SK-N-SH (cell line): ENCODE measurements around the gene PAFAH1B1. TPM values are rescaled to one million over a fixed set of nuclear protein-coding genes. Genes with fewer than 3 reads are reported as not detected.

ENCODE experiments used
- CTCF ChIA-PET: fragments of 300-600, 350-600 bp; formaldehyde crosslinking; extraction: SDS; loops from one replicate; lab custom pipeline; 2021; lab: Yijun Ruan, JAX
- POLR2A ChIA-PET: fragments of 350-600 bp; sonication (Branson Sonifier 250); formaldehyde crosslinking; extraction: SDS; loops from one replicate; lab custom pipeline; 2020; ENCODE audit warnings: antibody characterized with exemption, inconsistent platforms; lab: Yijun Ruan, JAX
- DNase-seq: peaks from one replicate; pipeline ENCODE4 v3.0.0; 2012
- H2AFZ ChIP-seq: fragments of 200-600 bp; sonication (generic); 2 replicates; pipeline ENCODE4 v1.8.1; 2016; ENCODE audit warnings: antibody characterized with exemption, mild to moderate bottlenecking, low read depth
- H3F3A ChIP-seq: fragments of 200-600 bp; sonication (generic); replicated peaks from 2 replicates; pipeline ENCODE3; 2016; ENCODE audit warnings: antibody characterized with exemption, mild to moderate bottlenecking; ENCODE audit not compliant: insufficient read depth
- H3K27ac ChIP-seq, 2 experiments: fragments of 200-500 bp in 1 of 2; fragments of 200-600 bp in 1 of 2; sonication (Bioruptor generic) in 1 of 2; sonication (generic), shearing (Covaris generic) in 1 of 2; 2 replicates each; pipeline versions ENCODE4 v1.5.1 to v1.6.1; 2014 to 2016; ENCODE audit warnings: low read depth in 2 of 2, inconsistent platforms in 1 of 2, low read length in 1 of 2, mild to moderate bottlenecking in 1 of 2, mixed read lengths in 1 of 2
- H3K27me3 ChIP-seq: fragments of 200-600 bp; sonication (generic), shearing (Covaris generic); 2 replicates; pipeline ENCODE4 v1.6.1; 2016; ENCODE audit warnings: mixed run types; ENCODE audit not compliant: insufficient read depth
- H3K36me3 ChIP-seq, 2 experiments: fragments of 200-500 bp in 1 of 2; fragments of 200-600 bp in 1 of 2; sonication (Bioruptor generic) in 1 of 2; sonication (generic) in 1 of 2; replicated peaks in 1 of 2; 2 replicates each; pipeline versions ENCODE3 to v1.5.1; 2014 to 2016; ENCODE audit warnings: low read length in 1 of 2, mild to moderate bottlenecking in 1 of 2; ENCODE audit not compliant: insufficient read depth in 2 of 2, control insufficient read depth in 1 of 2
- H3K4me1 ChIP-seq, 2 experiments: fragments of 200-500 bp in 1 of 2; fragments of 200-600 bp in 1 of 2; sonication (Bioruptor generic) in 1 of 2; sonication (generic), shearing (Covaris generic) in 1 of 2; 2 replicates each; pipeline versions ENCODE4 v1.5.1 to v1.6.1; 2014 to 2016; ENCODE audit warnings: low read depth in 1 of 2, low read length in 1 of 2, mixed run types in 1 of 2; ENCODE audit not compliant: insufficient read depth in 2 of 2, control insufficient read depth in 1 of 2
- H3K4me2 ChIP-seq: fragments of 200-600 bp; sonication (generic), shearing (Covaris generic); 2 replicates; pipeline ENCODE4 v1.6.1; 2017; ENCODE audit warnings: mixed run types
- H3K4me3 ChIP-seq, 2 experiments: fragments of 200-500 bp in 1 of 2; fragments of 200-600 bp in 1 of 2; sonication (Bioruptor generic) in 1 of 2; sonication (generic), shearing (Covaris generic) in 1 of 2; 2 replicates each; pipeline versions ENCODE4 v1.5.1 to v1.8.1; 2014 to 2016; ENCODE audit warnings: low read depth in 2 of 2, inconsistent platforms in 1 of 2, low read length in 1 of 2, mild to moderate bottlenecking in 1 of 2, mixed read lengths in 1 of 2, moderate library complexity in 1 of 2
- H3K79me2 ChIP-seq: fragments of 200-600 bp; sonication (generic); 2 replicates; pipeline ENCODE4 v1.8.1; 2017; ENCODE audit warnings: mild to moderate bottlenecking; ENCODE audit not compliant: insufficient read depth
- H3K9ac ChIP-seq: fragments of 200-600 bp; sonication (generic); 2 replicates; pipeline ENCODE4 v1.6.1; 2017; ENCODE audit warnings: mixed run types
- H3K9me2 ChIP-seq: fragments of 200-600 bp; sonication (generic); 2 replicates; pipeline ENCODE4 v1.6.1; 2017; ENCODE audit warnings: mixed run types
- H3K9me3 ChIP-seq: fragments of 200-600 bp; sonication (generic); 2 replicates; pipeline ENCODE4 v1.6.1; 2017; ENCODE audit warnings: mixed run types, mild to moderate bottlenecking, moderate library complexity
- H4K20me1 ChIP-seq: fragments of 200-600 bp; sonication (generic); 2 replicates; pipeline ENCODE4 v1.6.1; 2017; ENCODE audit warnings: mild to moderate bottlenecking, mixed run types; ENCODE audit not compliant: insufficient read depth
- EP300 ChIP-seq, 2 experiments: IDR thresholded peaks; 2 replicates each; pipeline versions ENCODE4 v1.4.0 to v1.6.1; 2012; ENCODE audit warnings: borderline replicate concordance in 1 of 2, low read depth in 1 of 2, low read length in 1 of 2
- FOSL2 ChIP-seq: IDR thresholded peaks from 2 replicates; pipeline ENCODE4 v1.4.0; 2012; ENCODE audit warnings: low read depth, mild to moderate bottlenecking, moderate library complexity, borderline replicate concordance
- MXI1 ChIP-seq: IDR thresholded peaks from 2 replicates; pipeline ENCODE4 v1.6.1; 2012; ENCODE audit warnings: mild to moderate bottlenecking, low read depth, low read length, improper control_type of control experiment
- NFIC ChIP-seq: IDR thresholded peaks from 2 replicates; pipeline ENCODE4 v1.4.0; 2012; ENCODE audit warnings: borderline replicate concordance
- POLR2AphosphoS5 ChIP-seq: IDR thresholded peaks from 2 replicates; pipeline ENCODE4 v1.6.1; 2012; ENCODE audit warnings: low read depth, low read length
- RFX5 ChIP-seq: IDR thresholded peaks from 2 replicates; pipeline ENCODE4 v1.6.1; 2012; ENCODE audit warnings: mild to moderate bottlenecking, improper control_type of control experiment, low read length
- WGBS: methylation state at CpG from one replicate; pipeline ENCODE4 v1.1.6; 2017; ENCODE audit warnings: low lambda C conversion rate; 5-methylcytosine and 5-hydroxymethylcytosine counted together
- polyA plus RNA-seq, 3 experiments: library from polyadenylated mRNA; depleted of rRNA; stranded (reverse); fragments of >200 nt; gene quantifications; 2 replicates each; pipeline ENCODE4 v1.2.3, GENCODE V29; 2012
- TF ChIP-seq, protein P1 (sequence below): fragments of 150-350 bp; IDR thresholded peaks from 2 replicates; pipeline ENCODE4 v1.6.1; 2016; ENCODE audit warnings: mild to moderate bottlenecking, low read depth, low read length
- TF ChIP-seq, protein P2 (sequence below): IDR thresholded peaks from 2 replicates; pipeline ENCODE4 v1.4.0; 2012; ENCODE audit warnings: low read depth, borderline replicate concordance
- TF ChIP-seq, protein P3 (sequence below): fragments of 200-600 bp; sonication (generic); IDR thresholded peaks from 2 replicates; pipeline ENCODE4 v1.6.1; 2017; ENCODE audit warnings: antibody characterized with exemption, mild to moderate bottlenecking, moderate library complexity
- TF ChIP-seq, protein P4 (sequence below): IDR thresholded peaks from 2 replicates; pipeline ENCODE4 v1.4.0; 2012; ENCODE audit warnings: low read depth
- TF ChIP-seq, protein P5 (sequence below): IDR thresholded peaks from 2 replicates; pipeline ENCODE4 v1.4.0; 2012; ENCODE audit warnings: low read depth, borderline replicate concordance

PAFAH1B1 gene
- polyA plus RNA-seq, 1 of the 3 experiments (the other 2 are of a cell fraction), result 37.3 TPM

DNA sequence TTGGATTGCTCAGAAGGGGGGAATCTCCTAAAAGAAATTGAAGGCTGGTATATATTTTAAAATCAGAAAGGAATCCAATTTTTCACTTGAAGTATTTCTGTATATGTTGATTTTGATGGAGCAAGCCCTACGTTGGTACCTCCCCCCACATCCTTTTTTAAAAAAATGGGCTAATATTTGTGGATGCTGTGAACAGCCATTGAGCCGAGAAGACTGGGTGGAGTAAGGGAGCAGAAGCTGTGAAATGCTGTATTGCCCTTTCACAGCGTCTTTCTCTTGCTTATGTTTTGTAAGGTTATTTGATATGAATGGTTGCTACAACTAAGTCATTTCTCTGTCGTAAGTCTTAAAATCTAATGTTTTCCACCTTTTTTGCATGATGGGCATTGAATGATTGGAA, 2.3 kb downstream of the PAFAH1B1 start:
- Histone ChIP-seq H3K9ac (peak overlapping the region; percentile 99), H4K20me1 (peaks cover 63% of the 10 kb centered on the region), H3K9me3 (no peaks in the 10 kb centered on the region), H3K79me2 (peaks cover 69% of the 10 kb centered on the region), H3K36me3 (peaks cover 0 to 4% of the 10 kb centered on the region in 2 experiments), H3K9me2 (no peaks in the 10 kb centered on the region), H3K4me1 (peaks cover 4 to 13% of the 10 kb centered on the region in 2 experiments; a peak in 3 of 4 replicates), H3K4me3 (peak overlapping the region; percentile 77 to 99), H3K27me3 (no peaks in the 10 kb centered on the region), H3K27ac (0 out of 4 replicates have a peak overlapping the region, but pooled peaks of 1 of the 2 experiments have one; percentile 98), H3F3A (peaks cover 29% of the 10 kb centered on the region), H2AFZ (no peak overlapping the region), H3K4me2 (peak overlapping the region; percentile 90)
- CTCF ChIA-PET, result interaction anchor here (0.7 kb wide), 1 partner anchor 46 kb away, joined by 3 read pairs; no protein-coding TSS in a partner anchor
- TF ChIP-seq, protein P1, sequence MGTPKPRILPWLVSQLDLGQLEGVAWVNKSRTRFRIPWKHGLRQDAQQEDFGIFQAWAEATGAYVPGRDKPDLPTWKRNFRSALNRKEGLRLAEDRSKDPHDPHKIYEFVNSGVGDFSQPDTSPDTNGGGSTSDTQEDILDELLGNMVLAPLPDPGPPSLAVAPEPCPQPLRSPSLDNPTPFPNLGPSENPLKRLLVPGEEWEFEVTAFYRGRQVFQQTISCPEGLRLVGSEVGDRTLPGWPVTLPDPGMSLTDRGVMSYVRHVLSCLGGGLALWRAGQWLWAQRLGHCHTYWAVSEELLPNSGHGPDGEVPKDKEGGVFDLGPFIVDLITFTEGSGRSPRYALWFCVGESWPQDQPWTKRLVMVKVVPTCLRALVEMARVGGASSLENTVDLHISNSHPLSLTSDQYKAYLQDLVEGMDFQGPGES, result no peak
- TF ChIP-seq POLR2AphosphoS5 (no peak), EP300 (IDR thresholded peaks at IDR 0.05; ENCODE audit: borderline replicate concordance in 1 of 2, low read depth in 1 of 2, low read length in 1 of 2) (no peak), MXI1 (no peak)
- TF ChIP-seq, protein P2, sequence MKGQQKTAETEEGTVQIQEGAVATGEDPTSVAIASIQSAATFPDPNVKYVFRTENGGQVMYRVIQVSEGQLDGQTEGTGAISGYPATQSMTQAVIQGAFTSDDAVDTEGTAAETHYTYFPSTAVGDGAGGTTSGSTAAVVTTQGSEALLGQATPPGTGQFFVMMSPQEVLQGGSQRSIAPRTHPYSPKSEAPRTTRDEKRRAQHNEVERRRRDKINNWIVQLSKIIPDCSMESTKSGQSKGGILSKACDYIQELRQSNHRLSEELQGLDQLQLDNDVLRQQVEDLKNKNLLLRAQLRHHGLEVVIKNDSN, result no peak
- TF ChIP-seq, protein P3, sequence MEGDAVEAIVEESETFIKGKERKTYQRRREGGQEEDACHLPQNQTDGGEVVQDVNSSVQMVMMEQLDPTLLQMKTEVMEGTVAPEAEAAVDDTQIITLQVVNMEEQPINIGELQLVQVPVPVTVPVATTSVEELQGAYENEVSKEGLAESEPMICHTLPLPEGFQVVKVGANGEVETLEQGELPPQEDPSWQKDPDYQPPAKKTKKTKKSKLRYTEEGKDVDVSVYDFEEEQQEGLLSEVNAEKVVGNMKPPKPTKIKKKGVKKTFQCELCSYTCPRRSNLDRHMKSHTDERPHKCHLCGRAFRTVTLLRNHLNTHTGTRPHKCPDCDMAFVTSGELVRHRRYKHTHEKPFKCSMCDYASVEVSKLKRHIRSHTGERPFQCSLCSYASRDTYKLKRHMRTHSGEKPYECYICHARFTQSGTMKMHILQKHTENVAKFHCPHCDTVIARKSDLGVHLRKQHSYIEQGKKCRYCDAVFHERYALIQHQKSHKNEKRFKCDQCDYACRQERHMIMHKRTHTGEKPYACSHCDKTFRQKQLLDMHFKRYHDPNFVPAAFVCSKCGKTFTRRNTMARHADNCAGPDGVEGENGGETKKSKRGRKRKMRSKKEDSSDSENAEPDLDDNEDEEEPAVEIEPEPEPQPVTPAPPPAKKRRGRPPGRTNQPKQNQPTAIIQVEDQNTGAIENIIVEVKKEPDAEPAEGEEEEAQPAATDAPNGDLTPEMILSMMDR, result no peak
- TF ChIP-seq, protein P4, sequence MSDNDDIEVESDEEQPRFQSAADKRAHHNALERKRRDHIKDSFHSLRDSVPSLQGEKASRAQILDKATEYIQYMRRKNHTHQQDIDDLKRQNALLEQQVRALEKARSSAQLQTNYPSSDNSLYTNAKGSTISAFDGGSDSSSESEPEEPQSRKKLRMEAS, result no peak
- POLR2A ChIA-PET, result no interaction called here
- WGBS, result 13% methylated on average over 4 of the region's 4 CpGs
- DNase-seq, result no peak

DNA sequence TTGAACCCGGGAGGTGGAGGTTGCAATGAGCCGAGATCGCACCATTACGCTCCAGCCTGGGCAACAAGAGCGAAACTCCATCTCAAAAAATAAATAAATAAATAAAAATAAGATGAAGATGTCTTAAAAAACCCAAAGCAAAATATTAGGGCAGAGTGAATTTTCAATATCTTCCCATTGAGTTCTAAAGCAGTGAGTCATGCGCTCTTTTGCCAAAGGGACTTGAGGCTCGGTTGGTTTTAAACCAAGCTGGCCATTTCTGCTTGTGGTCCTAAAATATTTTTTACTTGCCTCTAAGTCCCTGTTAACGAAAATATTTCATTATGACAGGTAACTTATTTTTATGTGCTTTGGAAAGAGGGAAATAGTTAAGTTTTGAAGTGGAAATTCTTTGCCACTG, 4.7 kb downstream of the PAFAH1B1 start:
- Histone ChIP-seq H3K4me2 (peak overlapping the region; percentile 50), H3K9ac (no peak overlapping the region), H4K20me1 (peaks cover 87% of the 10 kb centered on the region), H2AFZ (no peak overlapping the region), H3K27me3 (no peaks in the 10 kb centered on the region), H3K27ac (peak overlapping the region in 1 of 2 experiments; percentile 27; a peak in 2 of 4 replicates), H3K36me3 (peaks cover 0 to 4% of the 10 kb centered on the region in 2 experiments), H3K9me2 (no peaks in the 10 kb centered on the region), H3F3A (peaks cover 16% of the 10 kb centered on the region)
- ChIA-PET POLR2A (no interaction called here), CTCF (no interaction called here)
- WGBS, result 85% methylated on average over 8 of the region's 8 CpGs
- no peak for DNase-seq
- TF ChIP-seq RFX5 (no peak), FOSL2 (peak; percentile 47; the same call in 1 of the 2 replicates), NFIC (no peak)
- TF ChIP-seq, protein P5, sequence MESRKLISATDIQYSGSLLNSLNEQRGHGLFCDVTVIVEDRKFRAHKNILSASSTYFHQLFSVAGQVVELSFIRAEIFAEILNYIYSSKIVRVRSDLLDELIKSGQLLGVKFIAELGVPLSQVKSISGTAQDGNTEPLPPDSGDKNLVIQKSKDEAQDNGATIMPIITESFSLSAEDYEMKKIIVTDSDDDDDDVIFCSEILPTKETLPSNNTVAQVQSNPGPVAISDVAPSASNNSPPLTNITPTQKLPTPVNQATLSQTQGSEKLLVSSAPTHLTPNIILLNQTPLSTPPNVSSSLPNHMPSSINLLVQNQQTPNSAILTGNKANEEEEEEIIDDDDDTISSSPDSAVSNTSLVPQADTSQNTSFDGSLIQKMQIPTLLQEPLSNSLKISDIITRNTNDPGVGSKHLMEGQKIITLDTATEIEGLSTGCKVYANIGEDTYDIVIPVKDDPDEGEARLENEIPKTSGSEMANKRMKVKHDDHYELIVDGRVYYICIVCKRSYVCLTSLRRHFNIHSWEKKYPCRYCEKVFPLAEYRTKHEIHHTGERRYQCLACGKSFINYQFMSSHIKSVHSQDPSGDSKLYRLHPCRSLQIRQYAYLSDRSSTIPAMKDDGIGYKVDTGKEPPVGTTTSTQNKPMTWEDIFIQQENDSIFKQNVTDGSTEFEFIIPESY, result no peak
- TF ChIP-seq, protein P2, result no peak
- TF ChIP-seq, protein P4, result no peak
- TF ChIP-seq, all 33 proteins: peak for 1
- Histone ChIP-seq H3K79me2 (peaks cover 93% of the 10 kb centered on the region), H3K4me3 (no peak overlapping the region), H3K4me1 (peaks cover 4 to 9% of the 10 kb centered on the region in 2 experiments; a peak in 3 of 4 replicates), H3K9me3 (no peaks in the 10 kb centered on the region)
